NCI-H2107 treated with DMSO at 0.1 percent for 48 hours (cell line): Measurements from ENCODE around the gene USP6NL.

Source experiments
- DNase-seq: peaks from one replicate; lab custom pipeline; 2025; ENCODE audit not compliant: unreplicated experiment; lab: John Stamatoyannopoulos, UW

Gene USP6NL

GRCh38 chr10:11483201-11484148 lies 128.0 kb downstream of the USP6NL start:
- no peak for DNase-seq

DNA sequence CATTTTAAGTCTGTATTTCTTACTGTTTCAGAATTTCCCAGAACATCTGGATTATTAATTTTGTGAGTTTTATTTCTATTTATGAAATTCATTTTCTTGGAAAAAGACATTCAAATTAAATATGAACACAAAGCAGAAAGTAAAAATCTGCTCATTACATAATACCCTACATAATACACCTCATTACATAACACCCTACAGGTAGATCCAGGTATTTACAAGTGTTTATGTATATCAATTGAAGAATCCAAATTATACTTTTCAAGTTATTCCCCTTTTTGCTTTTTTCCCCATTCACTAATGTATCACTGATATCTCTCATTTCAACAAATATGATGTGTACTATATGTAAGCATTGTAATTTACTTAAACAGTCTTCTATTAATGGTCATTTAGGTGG lies 129.1 kb downstream of the USP6NL start:
- no peak for DNase-seq

- no peak for DNase-seq
Observed at GRCh38 chr10:11480687-11481086, 130.8 kb downstream of the USP6NL start.

- DNase-seq: no peak
Observed at GRCh38 chr10:11479300-11479699, 132.2 kb downstream of the USP6NL start.

- DNase-seq: no peak
Observed at GRCh38 chr10:11478807-11479206, 132.6 kb downstream of the USP6NL start.

DNA sequence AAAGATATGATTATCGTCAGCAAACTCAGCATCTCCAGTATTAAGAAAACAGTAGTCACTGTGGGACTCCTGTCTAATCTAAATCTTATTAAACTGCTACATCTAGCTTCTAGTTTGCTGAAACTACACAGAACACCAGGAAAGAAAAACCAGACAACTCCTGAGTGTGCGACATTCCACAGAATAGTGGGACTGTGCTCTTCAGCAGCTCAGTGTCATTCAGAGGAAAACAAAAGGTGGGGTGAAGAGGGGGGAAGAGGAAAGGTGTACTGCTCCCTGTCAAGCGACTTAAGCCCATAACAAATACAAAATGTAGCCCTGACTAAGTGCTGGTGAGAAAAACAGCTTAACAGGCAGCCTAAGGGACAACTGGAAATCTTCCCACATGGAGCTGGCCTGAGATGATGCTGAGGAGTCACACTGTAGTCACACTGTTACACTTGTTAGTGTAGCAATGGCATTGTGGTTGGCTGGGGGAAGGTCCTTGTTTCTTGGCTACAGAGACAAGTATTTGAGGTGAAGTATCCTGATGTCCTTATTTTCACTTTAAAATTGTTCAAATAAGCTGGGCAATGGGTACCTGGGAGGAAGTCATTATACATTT lies 135.5 kb downstream of the USP6NL start:
- DNase-seq: no peak

DNA sequence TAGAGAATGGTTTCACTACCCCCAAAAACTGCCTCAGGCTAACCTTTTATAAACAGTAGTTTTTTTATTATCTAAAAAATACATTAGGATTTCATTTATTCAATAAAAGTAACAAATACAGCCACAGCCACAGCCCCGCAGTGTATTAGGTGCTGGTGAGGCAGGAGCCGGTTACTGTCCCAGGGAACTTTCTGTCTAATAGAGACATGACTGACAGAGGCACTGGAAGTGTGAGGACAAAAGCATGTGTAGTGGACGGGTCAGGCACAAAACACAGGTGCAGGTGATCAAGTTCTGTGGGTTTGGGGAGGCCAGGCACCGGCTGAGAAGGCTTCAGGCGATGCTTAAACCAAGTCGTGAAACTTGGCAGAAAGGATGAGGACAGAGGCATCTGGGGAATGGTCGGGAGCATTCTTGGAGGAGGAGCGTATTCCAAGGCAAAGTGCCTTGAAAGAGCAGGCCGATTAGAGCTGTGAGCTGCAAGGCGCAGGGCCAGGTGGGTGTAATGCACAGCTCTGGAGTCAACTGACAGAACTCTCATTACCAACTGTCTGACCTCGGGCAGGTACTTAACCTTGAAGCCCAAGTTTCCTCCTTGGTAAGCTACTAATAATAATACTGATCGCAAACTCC lies 138.2 kb downstream of the USP6NL start:
- no peak for DNase-seq

GRCh38 chr10:11472158-11472753 lies 139.2 kb downstream of the USP6NL start:
- DNase-seq: peak; percentile 39

DNA sequence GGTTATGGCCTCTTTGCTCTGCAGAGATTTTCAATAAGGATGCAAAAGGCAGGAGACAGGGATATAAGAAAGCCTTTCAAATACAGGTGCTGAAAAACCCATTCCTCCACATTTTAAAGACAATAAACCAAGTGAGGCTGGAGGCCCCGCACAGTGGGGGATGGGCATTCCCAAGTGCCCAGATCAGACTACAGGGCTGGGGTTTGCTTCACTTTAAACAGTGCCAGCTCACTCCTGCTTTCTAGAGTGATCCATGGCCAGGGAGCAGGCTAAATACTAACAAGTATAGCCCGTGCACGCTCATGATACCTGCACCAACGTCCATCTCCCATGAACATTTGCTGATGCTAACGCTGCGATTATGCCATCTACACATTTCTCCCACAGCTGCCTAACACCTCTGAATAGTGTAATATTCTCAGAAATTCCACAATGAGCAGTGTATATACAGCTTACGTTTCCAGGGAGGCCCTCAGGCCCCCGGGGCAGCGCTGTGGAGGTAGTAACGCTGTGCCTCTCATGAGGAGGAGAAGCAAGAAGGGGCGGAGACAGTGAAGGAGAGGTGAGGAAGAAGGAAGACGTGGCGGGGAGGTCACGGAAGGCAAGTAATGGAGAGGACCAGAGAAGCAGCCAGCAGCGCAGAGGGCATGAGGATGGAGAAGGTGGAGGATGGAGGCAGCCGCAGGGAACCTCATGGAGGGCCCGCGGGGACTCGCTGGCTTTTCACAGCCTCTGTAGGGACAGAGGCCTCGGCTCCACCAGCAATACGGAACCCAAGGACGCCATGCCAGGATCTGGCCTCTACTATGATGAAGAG lies 141.7 kb downstream of the USP6NL start:
- no peak for DNase-seq

DNA sequence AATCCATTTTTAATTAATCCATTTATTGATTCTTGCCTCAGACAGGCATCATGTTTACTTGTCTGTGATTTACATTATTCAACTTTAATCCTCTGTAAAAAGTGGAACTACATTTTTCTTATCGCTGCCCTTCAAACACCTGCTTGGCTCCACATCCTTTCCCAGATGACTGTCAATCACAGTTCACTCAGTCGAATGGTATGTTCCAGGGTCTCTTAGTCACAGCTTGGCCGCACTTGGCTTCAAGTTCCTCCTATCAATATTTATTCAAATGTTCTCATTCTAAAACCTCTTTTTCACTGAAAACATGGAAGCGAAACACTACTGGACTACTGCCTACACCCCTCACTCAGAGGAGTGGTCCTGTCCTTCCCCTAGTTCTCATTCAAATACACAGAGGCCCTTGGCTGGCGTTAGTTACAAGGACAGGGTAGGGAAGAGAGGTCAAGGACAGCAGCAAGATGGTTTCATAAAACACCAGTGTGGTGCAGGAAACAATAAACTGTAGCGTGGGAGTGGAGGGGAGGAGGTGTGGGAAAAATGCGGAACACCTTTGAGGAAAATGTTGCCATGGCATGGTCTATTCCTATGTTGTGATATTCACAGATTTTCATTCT lies 143.2 kb downstream of the USP6NL start:
- no peak for DNase-seq

DNA sequence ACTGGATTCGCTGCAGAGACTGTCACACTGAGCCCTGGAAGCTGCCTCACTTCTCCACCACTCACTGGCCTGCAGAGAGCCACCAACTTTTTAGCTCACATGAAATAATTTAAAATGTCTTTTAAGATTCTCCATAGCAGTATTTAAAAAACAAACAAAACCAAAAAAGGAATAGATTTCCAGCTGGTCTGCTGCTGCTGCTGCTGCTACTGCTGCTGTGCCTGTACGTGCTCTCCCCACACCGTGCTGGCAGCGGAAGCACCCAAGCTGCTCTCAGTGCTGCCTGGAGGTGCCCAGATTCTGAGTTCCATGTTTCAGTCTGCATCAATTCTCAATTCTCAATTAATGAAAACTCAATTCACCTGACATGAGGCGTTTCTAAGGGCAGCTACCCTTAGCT lies 146.0 kb downstream of the USP6NL start:
- no peak for DNase-seq

GRCh38 chr10:11463111-11463510 lies 148.3 kb downstream of the USP6NL start:
- DNase-seq: no peak

DNA sequence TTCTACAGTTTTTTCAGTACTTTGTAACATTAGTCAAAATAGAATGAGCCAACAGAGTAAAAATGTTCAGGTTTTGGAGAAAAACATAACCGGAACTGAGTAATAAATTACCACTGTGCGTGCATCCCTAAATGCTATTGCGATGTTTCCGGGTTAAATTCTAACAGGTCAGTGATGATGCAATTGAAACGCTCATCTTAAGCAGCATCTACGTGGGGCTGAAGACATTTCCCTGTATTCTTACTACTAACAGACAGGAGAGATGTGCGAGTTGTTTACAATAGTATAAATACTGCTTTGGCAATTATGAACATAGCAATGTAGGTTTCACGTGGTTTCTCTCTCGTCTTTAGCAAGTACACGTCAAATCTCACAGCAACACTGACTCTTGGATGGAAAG lies 149.4 kb downstream of the USP6NL start:
- DNase-seq: no peak

DNA sequence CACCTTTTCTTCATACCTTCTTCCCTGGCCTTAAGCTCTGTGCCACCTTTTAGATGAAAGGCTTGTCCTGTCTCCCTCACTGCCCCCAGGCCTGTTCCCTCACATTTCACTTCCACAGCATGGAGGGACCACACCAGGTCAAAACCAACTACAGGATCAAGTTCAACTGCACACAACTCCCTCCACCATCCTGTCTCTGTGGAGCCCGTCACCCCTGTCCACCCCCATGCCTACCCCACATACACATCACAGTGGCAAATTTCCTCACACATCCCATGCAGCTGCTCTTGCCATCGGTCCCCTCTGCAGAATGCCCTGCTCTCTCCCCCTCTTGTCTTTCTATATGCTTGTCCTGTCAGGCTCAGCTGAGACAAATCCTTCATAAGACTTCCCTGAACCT lies 154.1 kb downstream of the USP6NL start:
- no peak for DNase-seq

- DNase-seq: no peak
Observed at GRCh38 chr10:11454958-11455566, 156.4 kb downstream of the USP6NL start.

DNA sequence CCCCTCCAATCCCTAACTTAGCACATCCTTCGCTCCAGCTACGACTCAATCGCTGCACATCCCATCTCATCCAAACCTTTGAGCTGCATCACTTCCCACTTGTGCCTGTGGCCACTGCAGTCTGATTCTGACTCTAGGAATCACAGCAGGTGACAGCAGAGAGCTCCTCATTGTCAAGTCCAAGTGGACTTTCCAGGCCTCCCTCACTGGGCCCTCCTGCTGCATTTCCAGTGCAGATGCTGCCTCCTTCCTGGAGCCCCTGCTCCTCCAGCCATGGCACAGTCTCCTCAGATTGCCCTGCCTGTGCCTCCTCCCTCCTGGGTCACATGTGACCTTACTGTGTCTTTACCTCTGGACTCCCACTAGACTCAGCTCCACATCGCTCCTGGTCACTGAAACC lies 157.3 kb downstream of the USP6NL start:
- no peak for DNase-seq

DNA sequence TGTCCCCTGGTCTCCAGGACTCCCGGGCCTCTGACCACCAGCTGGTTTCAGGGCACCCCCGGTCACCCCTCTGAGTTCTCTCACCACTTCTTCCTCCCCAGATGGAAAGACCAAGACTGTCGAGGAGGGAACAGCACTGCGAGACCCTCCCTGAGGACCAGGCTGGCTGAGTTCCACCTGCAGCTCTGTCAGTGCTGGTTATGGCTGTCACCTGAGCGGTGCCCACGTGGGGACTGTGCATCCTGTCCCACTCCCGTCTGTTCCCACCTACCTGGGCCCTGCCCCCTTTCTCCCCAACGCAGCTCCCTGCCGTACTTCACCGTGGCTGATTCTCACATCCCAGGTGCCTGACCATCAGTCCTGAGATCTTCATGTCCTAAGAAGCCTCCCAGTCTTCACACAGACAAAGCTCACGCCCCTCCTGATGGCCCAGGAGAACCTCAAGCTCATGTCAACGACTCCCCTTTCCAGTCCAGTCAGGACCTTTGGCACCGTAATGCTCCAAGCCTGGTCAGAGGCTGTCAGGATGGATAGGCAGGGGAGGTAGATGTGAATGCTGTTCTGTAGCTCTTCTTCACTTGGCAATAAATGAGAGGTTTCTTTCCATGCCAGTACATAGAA lies 159.7 kb downstream of the USP6NL start:
- no peak for DNase-seq

DNA sequence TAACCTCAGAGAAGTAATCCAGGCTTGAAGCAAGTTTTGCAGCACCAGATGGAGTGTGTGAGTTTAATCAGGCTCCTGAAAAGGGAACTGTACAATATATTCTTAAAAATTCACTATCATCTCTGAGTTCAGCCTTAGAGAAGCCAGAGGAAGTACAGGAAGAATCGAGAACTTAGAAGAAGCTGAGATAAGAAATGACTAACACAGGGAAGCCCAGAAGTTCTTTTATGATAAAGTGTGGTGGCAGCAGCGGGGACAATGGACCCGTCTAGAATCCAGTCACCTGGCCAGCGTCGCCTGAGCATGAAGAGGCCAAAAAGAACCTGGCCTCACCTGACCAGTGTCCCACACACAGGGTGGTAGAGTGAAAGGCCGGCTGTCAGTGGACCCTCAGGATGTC lies 161.0 kb downstream of the USP6NL start:
- DNase-seq: no peak

DNA sequence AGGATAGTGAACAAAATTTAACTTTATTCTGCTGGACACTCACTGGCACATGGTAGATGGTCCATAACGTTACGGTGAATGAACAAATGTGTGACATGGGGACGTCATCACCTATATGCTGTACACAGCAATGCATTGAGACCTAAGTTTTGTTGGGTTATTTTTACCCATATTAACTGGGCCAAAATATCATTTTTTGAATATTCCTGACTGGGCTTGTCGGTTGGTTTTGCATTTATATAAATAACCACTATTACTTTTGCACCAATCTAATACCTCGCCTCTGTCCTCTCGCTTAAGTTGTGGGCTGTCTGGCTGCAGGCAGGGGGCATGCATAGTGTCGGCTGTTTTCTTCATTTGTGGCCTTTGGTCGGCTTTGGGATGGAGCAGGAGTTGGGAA lies 161.7 kb downstream of the USP6NL start:
- DNase-seq: no peak
